ENCODE results near the gene PRMT2. TPM values are rescaled to one million over a fixed set of nuclear protein-coding genes. Genes with fewer than 3 reads are reported as not detected.

The PRMT2 gene
- total RNA-seq, 2 donors from 2014 or later = 73.6 to 87.1 TPM

GRCh38 chr21:46637952-46638746 lies 2.7 kb downstream of the PRMT2 start:
- Histone ChIP-seq H3K4me3 (ENCODE audit: low read length) (peak overlapping the region; percentile 42), H3K9ac (ENCODE audit: extremely low read depth, low read length, poor library complexity, severe bottlenecking) (no peak overlapping the region), H3K9me3 (ENCODE audit: control insufficient read depth, low read length) (no peaks in the 10 kb centered on the region), H3K27ac (ENCODE audit: low read depth, low read length) (no peak overlapping the region), H3K36me3 (ENCODE audit: control insufficient read depth, insufficient read depth, low read length) (peaks cover 43% of the 10 kb centered on the region), H3K4me1 (ENCODE audit: control insufficient read depth, insufficient read depth, low read length) (peaks cover 5% of the 10 kb centered on the region), H3K27me3 (ENCODE audit: control insufficient read depth, insufficient read depth, low read length, poor library complexity, severe bottlenecking) (no peaks in the 10 kb centered on the region)
- TF ChIP-seq CTCF (conservative IDR thresholded peaks at IDR 0.05) = no peak
- WGBS, 2 experiments (ENCODE audit: insufficient coverage in 1 of 2, insufficient read length in 1 of 2) = 95% methylated on average over 2 to 3 of the region's 3 CpGs
- no peak overlapping the region for H3K4me3 Mint-ChIP-seq
- H3K27ac Mint-ChIP-seq = no peak overlapping the region
- peaks cover 50% of the 10 kb centered on the region for H3K36me3 Mint-ChIP-seq (ENCODE audit: low read depth)
- H3K9me3 Mint-ChIP-seq = no peaks in the 10 kb centered on the region
- peaks cover 14% of the 10 kb centered on the region for H3K4me1 Mint-ChIP-seq
- H3K27me3 Mint-ChIP-seq (ENCODE audit: insufficient read depth) = no peaks in the 10 kb centered on the region
- no peak for DNase-seq

GRCh38 chr21:46639489-46640386 lies 4.3 kb downstream of the PRMT2 start:
- peaks cover 7% of the 10 kb centered on the region for H3K4me1 Mint-ChIP-seq
- H3K27ac ChIP-seq (ENCODE audit: low read depth, low read length) = no peak overlapping the region
- H3K36me3 Mint-ChIP-seq (ENCODE audit: low read depth) = peaks cover 65% of the 10 kb centered on the region
- no peak overlapping the region for H3K27ac Mint-ChIP-seq
- H3K9me3 ChIP-seq (ENCODE audit: control insufficient read depth, low read length) = no peaks in the 10 kb centered on the region
- no peak overlapping the region for H3K4me3 Mint-ChIP-seq
- no peak for DNase-seq
- peak; percentile 52 for TF ChIP-seq CTCF (conservative IDR thresholded peaks at IDR 0.05)
- H3K4me1 ChIP-seq (ENCODE audit: control insufficient read depth, insufficient read depth, low read length) = peaks cover 5% of the 10 kb centered on the region
- 88% methylated on average over 4 of the region's 8 CpGs; no CpG with 5 or more reads in 1 of the 2 experiments for WGBS, 2 experiments (ENCODE audit: insufficient coverage in 1 of 2, insufficient read length in 1 of 2)
- no peak overlapping the region for H3K9ac ChIP-seq (ENCODE audit: extremely low read depth, low read length, poor library complexity, severe bottlenecking)
- peaks cover 59% of the 10 kb centered on the region for H3K36me3 ChIP-seq (ENCODE audit: control insufficient read depth, insufficient read depth, low read length)
- no peak overlapping the region for H3K4me3 ChIP-seq (ENCODE audit: low read length)
- no peaks in the 10 kb centered on the region for H3K27me3 Mint-ChIP-seq (ENCODE audit: insufficient read depth)
- no peaks in the 10 kb centered on the region for H3K9me3 Mint-ChIP-seq
- no peaks in the 10 kb centered on the region for H3K27me3 ChIP-seq (ENCODE audit: control insufficient read depth, insufficient read depth, low read length, poor library complexity, severe bottlenecking)

- Mint-ChIP-seq H3K4me3 (no peak overlapping the region), H3K27me3 (ENCODE audit: insufficient read depth) (no peaks in the 10 kb centered on the region), H3K36me3 (ENCODE audit: low read depth) (peaks cover 80% of the 10 kb centered on the region), H3K27ac (no peak overlapping the region), H3K9me3 (no peaks in the 10 kb centered on the region), H3K4me1 (peaks cover 6% of the 10 kb centered on the region)
- H3K4me3 ChIP-seq (ENCODE audit: low read length) = no peak overlapping the region
- no peaks in the 10 kb centered on the region for H3K9me3 ChIP-seq (ENCODE audit: control insufficient read depth, low read length)
- peaks cover 74% of the 10 kb centered on the region for H3K36me3 ChIP-seq (ENCODE audit: control insufficient read depth, insufficient read depth, low read length)
- WGBS, 2 experiments (ENCODE audit: insufficient coverage in 1 of 2, insufficient read length in 1 of 2) = 87 to 92% methylated on average over 8 of the region's 8 CpGs
- no peaks in the 10 kb centered on the region for H3K27me3 ChIP-seq (ENCODE audit: control insufficient read depth, insufficient read depth, low read length, poor library complexity, severe bottlenecking)
- peaks cover 5% of the 10 kb centered on the region for H3K4me1 ChIP-seq (ENCODE audit: control insufficient read depth, insufficient read depth, low read length)
- H3K9ac ChIP-seq (ENCODE audit: extremely low read depth, low read length, poor library complexity, severe bottlenecking) = no peak overlapping the region
- DNase-seq = no peak
- no peak for TF ChIP-seq CTCF (conservative IDR thresholded peaks at IDR 0.05)
- no peak overlapping the region for H3K27ac ChIP-seq (ENCODE audit: low read depth, low read length)
These were observed 6.2 kb downstream of the PRMT2 start for GRCh38 chr21:46641656-46642055.

Measured in endodermal cell (in vitro differentiated cells).